Stimulated activated CD8-positive, alpha-beta memory T cell treated with anti-CD3 and anti-CD28 coated beads, Interleukin-4, amount 100 ng/mL, for 24 hours (primary cell): Measurements from ENCODE around the gene PDLIM5.
"Not testable (repeated sequence)": the region's sequence is repeated elsewhere in the genome, so short reads cannot be mapped to it uniquely, and the experiment has no call there.

ENCODE experiments used
- DNase-seq: peaks from one replicate; pipeline ENCODE4 v3.0.0-alpha.2; 2020; ENCODE audit warnings: low read depth

The PDLIM5 gene

DNA sequence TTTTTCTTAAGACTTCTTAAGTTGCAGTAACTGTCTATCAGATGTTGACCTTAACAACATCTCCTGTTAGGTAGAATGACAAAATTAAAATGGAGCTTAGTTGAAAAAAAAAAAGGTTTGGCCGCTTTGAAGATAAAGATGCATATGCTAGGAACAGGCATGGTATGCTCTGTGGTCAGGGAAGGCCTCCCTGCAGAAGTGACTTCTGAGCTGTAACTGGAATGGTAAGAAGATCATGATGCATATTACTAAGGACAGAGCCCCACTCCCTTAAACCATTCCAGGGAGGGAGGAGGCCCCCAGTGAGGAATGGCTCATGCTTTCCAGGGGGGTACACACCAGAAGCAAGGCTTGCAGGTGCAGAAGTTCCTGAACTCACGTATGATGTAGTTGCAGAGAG, 43.7 kb downstream of the PDLIM5 start:
- no peak for DNase-seq

DNA sequence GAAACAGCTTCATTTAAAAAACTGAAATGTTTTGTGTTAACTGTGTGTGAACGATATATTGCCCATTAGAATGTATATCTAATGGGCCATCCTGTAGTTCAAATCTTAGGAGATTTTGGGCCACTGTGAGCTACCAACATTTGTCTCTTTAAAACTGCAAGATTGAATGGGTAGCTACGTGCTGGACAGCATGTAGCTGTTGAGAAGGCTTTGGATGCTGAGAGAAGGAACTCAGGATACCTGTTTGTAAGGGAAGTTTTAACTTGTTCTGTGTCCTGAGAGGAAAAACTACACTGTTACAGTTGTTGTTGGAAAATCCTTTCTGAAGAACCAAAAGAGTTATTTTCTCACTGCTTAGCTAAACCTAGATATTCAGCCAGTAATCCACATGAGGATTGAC, 45.9 kb downstream of the PDLIM5 start:
- DNase-seq, result no peak

DNA sequence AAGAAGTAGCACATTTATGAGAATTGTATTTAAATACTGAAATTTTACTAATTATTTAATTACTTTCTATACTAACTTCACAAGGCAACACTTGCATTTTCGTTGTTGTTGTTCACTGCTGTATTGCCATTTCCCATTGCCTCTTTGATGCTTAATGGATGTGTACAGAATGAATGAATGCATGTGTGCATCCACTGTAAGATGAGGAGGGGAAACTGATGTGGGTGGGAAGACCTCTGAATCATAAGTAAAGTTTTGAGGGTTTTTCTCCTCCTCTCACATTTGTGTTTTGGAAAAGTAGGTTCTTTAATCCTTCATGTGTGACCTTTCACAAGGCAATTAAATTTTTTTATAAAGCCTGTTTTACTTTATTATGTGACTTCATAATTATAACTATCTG, 46.8 kb downstream of the PDLIM5 start:
- DNase-seq, result no peak

- no peak for DNase-seq
These were observed 48.9 kb downstream of the PDLIM5 start for GRCh38 chr4:94500685-94501084.

GRCh38 chr4:94504545-94504944, 52.8 kb downstream of the PDLIM5 start:
- no peak for DNase-seq

DNA sequence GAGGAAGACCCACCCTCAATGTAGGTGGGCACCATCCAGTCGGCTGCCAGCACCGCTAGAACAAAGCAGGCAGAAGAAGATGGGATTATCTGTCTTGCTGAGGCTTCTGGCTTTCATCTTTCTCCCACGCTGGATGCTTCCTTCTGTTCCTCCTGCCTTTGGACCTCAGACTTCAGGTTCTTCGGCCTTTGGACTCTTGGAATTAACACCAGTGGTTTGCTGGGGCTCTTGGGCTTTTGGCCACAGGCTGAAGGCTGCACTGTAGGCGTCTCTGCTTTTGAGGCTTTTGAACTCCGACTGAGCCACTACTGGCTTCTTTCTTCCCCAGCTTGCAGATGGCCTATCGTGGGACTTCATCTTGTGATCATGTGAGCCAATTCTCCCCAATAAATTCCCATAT, 55.1 kb downstream of the PDLIM5 start:
- no peak for DNase-seq

GRCh38 chr4:94507281-94507680, 55.5 kb downstream of the PDLIM5 start:
- no peak for DNase-seq

DNA sequence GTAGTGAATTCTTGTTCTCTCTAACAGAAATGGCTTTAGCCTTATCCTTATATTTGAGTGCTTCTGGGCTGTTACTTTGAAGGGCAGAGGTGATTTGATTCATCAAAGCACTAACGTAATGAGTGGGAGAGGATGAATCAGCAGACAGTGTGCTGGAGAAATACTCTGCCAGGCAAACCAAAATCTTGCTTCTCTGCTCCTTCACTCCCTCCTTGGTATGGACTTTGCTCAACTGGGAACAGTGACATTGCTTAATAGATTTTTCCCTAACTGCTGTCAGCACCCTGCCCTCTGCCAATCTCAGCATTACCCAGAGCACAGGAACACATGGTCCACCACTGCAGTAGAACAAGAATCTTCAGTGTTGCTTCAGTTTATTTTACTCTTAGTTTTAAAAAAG, 56.0 kb downstream of the PDLIM5 start:
- DNase-seq, result no peak

GRCh38 chr4:94508296-94508695, 56.6 kb downstream of the PDLIM5 start:
- DNase-seq, result no peak

DNA sequence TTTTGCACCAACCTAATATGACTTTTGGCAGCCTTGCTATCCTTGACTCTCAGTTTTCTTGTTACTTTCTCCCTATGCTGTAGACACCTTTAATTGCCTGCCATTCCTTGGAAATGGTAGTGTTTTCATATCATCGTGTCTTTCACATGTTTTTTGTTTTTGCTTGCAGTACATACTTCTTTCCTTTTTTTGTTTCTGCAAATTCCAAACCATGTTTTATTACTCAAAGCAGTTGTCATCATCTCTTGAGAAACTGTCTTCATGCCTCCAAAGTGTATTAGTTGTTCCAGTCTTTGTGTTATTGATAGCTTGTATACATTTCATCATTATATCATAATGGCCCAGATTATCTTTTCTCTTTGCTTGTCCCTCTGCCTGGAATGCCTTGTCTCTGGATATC, 57.1 kb downstream of the PDLIM5 start:
- DNase-seq, result no peak

DNA sequence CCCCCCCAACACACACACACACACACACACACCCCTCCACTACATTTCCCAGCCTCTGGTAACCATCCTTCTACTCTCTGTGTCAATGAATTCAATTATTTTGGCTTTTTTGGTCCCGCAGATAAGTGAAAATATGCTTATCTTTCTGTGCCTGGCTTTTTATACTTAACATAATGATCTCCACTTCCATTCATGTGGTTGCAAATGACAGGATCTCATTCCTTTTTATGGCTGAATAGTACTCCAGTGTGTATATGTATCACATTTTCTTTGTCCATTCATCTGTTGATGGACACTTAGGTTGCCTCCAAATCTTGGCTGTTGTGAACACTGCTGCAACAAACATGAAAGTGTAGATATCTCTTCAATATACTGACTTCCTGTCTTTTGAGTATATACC, 59.8 kb downstream of the PDLIM5 start:
- no peak for DNase-seq

DNA sequence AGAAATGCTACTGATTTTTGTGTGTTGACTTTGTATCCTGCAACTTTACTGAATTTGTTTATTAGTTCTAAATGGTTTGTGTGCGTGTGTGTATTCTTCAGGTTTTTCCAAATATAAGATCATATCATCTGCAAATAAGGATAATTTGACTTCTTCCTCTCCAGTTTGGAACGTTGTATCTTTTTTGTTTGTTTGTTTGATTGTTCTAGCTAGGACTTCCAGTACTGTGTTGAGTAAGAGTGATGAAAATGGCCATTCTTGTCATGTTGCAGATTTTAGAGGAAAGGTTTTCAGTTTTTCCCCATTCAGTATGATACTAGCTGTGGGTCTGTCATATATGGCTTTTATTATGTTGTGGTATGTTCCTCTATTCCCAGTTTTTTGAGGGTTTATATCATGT, 61.8 kb downstream of the PDLIM5 start:
- DNase-seq, result not testable (repeated sequence)

DNA sequence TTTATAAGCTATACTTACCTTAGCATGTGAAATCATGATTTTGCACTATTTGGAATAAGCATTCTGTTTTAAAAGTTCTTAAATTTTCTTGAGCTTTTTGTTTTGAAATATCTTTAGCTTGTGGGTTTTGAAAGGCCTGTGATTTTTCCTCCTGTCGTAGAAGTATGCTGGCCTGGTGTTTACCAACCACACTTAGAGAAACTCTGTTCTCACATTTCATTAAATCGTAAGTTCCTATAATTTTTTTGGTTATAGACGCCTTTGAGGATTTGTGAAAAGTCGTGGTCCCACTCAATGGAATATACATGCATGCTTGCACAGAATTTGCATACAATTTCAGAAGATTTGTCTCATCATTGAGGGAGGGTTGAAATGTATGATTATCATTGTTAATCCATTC, 63.6 kb downstream of the PDLIM5 start:
- DNase-seq, result no peak

DNA sequence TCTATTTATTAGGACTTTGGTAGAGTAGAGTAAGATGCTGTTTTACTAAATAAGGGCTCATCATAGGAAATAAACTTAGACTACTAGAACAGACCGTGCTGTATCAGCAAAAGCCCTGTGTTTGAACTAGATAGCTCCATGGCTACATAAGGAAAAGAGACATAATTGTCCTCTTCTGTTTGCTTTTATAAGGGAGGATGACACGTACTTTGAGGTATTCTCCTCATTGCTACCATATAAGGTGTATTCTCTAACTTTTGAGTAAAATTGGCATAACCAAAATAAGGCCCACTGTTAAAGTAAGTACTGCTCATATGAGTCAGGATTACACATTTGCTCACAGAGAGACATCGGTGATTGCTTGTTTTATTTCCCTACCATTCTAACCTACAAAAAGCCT, 64.3 kb downstream of the PDLIM5 start:
- DNase-seq, result no peak

DNA sequence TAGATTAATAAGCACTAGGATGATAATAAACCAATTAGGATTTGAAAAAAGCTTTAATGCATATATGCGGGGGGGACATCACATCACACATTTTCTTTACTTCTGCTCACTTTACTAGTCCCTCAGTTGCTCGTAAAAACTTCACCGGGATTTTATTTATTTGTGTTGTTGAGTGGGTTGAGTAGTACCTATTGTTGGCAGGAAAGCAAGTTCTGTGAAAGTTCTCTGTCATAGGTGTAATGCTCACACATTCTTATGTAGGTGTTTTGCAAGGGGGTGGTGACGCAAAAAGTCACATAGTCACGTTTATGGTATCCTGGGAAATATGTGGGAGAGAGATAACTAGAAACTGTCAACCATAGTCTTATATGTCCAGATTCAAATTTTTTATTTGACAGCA, 65.3 kb downstream of the PDLIM5 start:
- no peak for DNase-seq

GRCh38 chr4:94517492-94517891, 65.8 kb downstream of the PDLIM5 start:
- no peak for DNase-seq

GRCh38 chr4:94519019-94519418, 67.3 kb downstream of the PDLIM5 start:
- DNase-seq, result no peak

DNA sequence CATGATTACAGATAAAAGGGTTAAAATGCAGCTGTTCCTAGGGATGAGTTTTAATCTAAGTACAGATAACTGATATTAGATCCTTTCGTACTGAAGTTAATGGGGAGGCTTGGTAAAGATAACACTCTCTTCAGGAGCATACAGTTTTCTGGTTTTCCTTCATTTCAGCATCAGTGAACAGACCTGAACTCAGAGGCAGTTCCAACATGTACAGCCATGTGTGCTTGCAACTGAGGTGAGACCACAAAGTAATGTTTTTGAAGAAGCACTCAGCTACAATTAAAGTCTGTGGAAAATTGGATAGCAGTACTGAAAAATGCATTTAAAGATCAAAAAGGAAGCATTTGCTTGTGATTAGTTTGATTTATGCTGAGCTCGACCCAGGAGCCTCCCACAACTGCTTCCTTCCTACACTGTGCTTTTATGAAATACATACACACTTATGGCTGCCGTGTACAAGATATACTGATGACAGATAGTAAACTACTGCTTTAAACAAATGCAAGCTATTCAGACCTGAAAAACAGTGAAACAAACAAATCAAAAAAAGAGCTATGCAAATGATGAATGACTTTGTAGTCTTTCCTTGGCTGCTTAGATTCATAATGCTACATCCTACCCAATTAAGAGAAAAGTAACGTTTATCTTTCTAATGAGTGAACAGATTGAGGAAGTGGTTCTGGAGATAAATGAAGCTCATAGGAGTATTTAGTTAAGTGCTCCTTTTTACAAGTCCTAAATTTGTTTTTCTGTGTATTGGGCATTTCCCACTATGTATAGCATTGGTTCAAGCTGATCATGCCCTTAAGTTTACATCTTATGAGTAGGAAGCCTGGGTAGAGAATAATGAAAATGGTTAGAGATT, 68.4 kb downstream of the PDLIM5 start:
- no peak for DNase-seq

GRCh38 chr4:94523033-94523580, 71.4 kb downstream of the PDLIM5 start:
- DNase-seq, result no peak

DNA sequence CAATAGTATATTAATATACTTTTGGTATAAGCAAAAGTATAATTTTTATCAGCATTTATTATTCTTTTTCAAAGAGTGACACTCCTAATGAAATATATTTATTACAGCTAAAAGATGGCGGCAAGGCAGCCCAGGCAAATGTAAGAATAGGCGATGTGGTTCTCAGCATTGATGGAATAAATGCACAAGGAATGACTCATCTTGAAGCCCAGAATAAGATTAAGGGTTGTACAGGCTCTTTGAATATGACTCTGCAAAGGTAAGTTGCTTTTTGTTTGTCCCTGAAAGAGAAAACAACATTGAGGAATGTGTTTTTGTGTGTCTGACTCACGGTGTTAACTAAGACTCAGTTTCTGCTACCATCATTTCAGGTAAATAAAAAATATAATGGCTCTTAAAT, 71.9 kb downstream of the PDLIM5 start:
- no peak for DNase-seq

- no peak for DNase-seq
These were observed 74.4 kb downstream of the PDLIM5 start for GRCh38 chr4:94525993-94526728.

DNA sequence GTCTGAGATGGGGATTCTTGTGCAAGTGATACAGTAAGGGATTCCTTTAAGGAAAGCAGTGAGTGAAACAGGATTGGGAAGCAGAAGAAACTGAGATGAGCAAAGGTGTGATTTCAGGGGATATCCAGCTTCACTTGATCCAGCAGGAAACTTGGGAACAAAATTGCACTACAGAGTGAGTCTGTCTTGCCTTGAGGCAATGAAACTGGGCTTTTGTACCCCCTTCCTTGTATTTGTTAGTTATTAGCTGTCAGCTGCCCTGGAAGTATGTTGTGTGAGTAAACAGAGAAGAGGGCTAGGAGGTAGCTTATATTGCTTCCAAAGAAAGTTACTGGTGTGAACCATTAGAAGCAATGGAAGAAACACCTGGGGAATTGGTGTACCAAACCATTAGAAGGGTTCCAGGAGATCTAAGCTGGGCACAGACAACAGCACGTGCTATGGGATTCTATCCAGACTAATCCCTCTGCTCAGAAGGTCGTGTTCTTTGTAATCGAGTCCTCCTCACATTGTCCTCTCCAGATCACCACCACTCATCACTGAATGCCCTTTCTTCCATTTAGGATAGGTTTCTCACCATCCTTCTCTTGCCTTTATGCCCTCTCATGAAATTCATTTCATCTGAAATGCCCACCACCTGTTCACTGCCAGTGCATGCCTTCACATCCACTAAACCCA, 76.0 kb downstream of the PDLIM5 start:
- no peak for DNase-seq
